Measurements from ENCODE around the gene WNT9A.

WNT9A gene

DNA sequence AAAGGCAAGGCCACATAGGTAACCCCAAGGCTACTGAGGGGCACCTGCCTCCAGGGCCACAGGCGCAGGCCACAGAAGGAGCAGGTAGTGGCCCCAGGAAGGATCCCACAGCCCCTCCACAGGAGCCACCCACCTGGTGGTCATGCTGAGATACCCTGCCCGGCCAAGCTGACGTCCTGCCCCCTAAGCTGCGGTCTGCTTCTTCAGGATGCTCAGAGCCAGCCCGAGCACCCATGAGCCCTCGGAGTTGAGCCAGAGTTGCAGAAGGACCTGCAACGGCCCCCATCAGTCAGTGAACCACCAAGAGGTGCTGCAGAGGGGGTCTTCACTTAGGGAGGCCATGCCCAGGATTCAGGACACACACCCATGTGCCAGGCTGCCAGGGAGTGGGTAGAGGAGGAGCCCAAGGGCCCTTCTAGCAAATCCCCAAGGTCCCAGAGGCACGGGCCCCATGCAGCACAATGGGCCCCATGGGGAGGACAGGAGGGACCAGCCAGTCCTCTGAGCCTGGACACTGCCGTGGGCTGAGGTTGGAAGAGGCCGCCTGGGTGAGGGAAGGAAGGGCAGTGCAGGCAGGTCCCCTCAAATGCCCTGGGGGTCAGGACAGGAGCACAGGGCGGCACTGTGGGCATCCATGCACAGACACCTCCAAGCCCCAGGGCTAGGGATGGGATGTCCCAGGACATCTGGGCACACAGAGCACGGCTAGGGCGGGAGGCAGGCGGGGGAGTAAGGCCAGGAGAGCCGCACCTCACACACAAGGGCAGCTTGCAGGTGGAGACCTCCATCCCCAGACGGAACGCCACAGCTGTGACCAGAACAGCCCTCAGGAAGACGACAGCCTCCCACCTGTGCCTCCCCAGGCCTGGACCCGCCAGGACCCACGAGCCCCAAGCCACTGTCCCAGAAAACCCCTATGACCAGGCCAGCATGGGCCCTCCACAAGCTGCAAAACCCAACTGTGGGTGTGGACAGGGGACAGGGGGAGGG, 20.5 kb downstream of the WNT9A start:
- Histone ChIP-seq H3K9ac (ENCODE audit: insufficient read length) (no peak overlapping the region), H3K9me3 (ENCODE audit: low read depth, low read length) (no peaks in the 10 kb centered on the region), H3K36me3 (ENCODE audit: insufficient read depth, low read length) (no peaks in the 10 kb centered on the region), H3K27ac (no peak overlapping the region), H3K4me3 (no peak overlapping the region)
- TF ChIP-seq FOXP2 (optimal IDR thresholded peaks at IDR 0.05; ENCODE audit: control extremely low read depth, extremely low read length, insufficient read depth) (no peak), EZH2 (IDR thresholded peaks at IDR 0.05) (no peak), POLR2AphosphoS5 (IDR thresholded peaks at IDR 0.05; ENCODE audit: borderline replicate concordance, low read depth, low read length) (no peak)
- no peak for DNase-seq (ENCODE audit: low read depth, low spot score)

DNA sequence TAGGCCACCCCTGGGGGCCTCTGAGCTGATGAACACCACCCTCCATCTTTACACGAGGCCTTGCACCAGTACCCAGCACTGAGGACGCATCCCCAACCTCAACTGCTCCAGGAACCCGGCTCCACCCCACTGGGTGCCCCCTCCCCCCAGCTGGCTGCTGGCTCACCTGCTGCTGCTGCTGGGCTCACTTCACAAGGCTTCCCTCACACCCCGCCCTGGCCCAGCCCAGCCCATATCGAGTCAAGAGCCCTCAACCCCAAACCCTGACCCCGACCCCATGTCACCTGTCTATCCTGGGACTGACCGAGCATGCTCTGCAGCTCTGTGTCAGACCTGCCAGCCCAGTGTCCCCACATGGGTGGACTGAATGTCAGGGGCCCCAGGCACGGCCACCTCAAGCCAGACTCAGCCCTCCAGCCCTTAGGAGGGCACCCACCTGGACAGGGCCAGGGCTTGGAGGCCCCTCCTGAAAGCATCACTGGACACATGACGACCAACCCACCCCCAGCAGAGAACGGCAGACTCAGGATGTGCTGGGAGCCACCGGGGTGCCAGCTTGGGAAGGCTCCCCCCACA, 21.4 kb downstream of the WNT9A start:
- DNase-seq (ENCODE audit: low read depth, low spot score), result no peak
- H3K4me3 ChIP-seq, result no peak overlapping the region
- no peak overlapping the region for H3K9ac ChIP-seq (ENCODE audit: insufficient read length)
- TF ChIP-seq FOXP2 (optimal IDR thresholded peaks at IDR 0.05; ENCODE audit: control extremely low read depth, extremely low read length, insufficient read depth), result no peak
- H3K36me3 ChIP-seq (ENCODE audit: insufficient read depth, low read length), result no peaks in the 10 kb centered on the region
- no peaks in the 10 kb centered on the region for H3K9me3 ChIP-seq (ENCODE audit: low read depth, low read length)
- no peak overlapping the region for H3K27ac ChIP-seq

DNA sequence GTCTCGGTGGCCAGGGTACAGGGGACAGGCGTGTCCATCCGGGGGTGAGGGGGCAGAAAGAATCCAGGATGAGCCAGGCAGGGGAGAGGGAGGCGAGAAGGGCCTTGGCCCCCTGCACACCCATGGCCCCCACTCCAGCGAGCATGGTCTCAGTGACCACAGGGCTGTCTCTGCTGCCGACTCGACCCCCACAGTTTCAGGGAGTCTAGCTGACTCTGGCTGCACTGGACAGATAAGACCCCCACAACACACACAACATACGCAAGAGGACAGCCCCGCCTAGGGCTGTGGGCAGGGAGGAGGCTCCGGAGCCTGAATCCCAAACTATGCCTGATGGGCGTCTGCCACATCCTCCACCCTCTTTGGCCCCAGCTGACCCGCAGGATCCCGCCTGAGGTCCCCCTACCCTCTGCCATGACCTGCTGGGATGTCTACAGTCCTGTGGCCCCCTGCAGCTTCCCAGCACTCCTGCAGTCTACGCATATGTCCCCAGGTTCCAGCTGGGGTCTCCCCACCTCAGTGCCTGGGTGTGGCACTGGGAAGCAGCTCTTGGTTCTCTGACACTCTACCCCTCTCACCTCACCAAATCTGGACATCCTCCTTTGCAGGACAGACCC, 22.0 kb downstream of the WNT9A start:
- no peaks in the 10 kb centered on the region for H3K36me3 ChIP-seq (ENCODE audit: insufficient read depth, low read length)
- no peak overlapping the region for H3K27ac ChIP-seq
- no peaks in the 10 kb centered on the region for H3K9me3 ChIP-seq (ENCODE audit: low read depth, low read length)
- H3K9ac ChIP-seq (ENCODE audit: insufficient read length), result no peak overlapping the region
- TF ChIP-seq POLR2AphosphoS5 (IDR thresholded peaks at IDR 0.05; ENCODE audit: borderline replicate concordance, low read depth, low read length) (no peak), FOXP2 (optimal IDR thresholded peaks at IDR 0.05; ENCODE audit: control extremely low read depth, extremely low read length, insufficient read depth) (no peak), EZH2 (IDR thresholded peaks at IDR 0.05) (no peak)
- no peak for DNase-seq (ENCODE audit: low read depth, low spot score)
- H3K4me3 ChIP-seq, result no peak overlapping the region

DNA sequence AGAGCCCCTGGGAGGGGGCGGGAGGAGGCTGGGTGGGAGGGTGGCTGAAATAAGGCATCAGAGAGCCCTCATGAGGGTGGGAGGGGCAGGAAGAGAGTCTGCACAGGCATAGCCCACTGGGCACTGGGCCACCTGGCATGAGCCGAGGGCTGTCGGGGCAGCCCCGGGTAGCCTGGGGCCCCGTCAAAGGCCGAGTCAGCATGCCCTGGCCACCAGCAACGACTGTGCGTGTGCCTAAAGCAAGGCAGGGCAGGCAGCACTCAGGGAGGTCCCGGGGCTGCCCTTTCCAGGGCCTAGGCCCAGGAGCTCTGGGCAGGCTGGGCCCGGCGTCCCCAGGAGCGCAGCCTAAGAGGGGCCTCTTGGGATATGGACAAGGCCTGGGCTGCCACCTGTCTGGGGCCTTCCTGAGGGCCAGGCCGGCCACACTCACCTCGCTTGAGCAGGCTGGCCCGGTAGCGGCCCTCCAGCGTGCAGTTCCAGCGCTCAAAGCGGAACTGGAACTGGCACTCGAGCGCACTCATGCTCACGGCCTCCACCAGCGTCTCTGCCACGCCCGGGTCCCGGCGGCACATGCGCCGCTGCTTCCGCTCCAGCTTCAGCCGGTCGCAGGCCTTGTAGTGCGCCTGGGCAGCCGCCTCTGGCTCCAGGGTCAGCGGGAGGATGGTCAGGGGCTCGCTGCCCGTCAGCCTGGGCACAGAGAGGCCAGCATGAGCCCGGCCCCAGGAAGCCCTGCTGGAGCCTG, 22.7 kb downstream of the WNT9A start:
- Histone ChIP-seq H3K9me3 (ENCODE audit: low read depth, low read length) (no peaks in the 10 kb centered on the region), H3K9ac (ENCODE audit: insufficient read length) (no peak overlapping the region), H3K4me3 (no peak overlapping the region), H3K36me3 (ENCODE audit: insufficient read depth, low read length) (no peaks in the 10 kb centered on the region), H3K27ac (no peak overlapping the region)
- TF ChIP-seq POLR2AphosphoS5 (IDR thresholded peaks at IDR 0.05; ENCODE audit: borderline replicate concordance, low read depth, low read length) (no peak), EZH2 (IDR thresholded peaks at IDR 0.05) (no peak), FOXP2 (optimal IDR thresholded peaks at IDR 0.05; ENCODE audit: control extremely low read depth, extremely low read length, insufficient read depth) (no peak)
- no peak for DNase-seq (ENCODE audit: low read depth, low spot score)

DNA sequence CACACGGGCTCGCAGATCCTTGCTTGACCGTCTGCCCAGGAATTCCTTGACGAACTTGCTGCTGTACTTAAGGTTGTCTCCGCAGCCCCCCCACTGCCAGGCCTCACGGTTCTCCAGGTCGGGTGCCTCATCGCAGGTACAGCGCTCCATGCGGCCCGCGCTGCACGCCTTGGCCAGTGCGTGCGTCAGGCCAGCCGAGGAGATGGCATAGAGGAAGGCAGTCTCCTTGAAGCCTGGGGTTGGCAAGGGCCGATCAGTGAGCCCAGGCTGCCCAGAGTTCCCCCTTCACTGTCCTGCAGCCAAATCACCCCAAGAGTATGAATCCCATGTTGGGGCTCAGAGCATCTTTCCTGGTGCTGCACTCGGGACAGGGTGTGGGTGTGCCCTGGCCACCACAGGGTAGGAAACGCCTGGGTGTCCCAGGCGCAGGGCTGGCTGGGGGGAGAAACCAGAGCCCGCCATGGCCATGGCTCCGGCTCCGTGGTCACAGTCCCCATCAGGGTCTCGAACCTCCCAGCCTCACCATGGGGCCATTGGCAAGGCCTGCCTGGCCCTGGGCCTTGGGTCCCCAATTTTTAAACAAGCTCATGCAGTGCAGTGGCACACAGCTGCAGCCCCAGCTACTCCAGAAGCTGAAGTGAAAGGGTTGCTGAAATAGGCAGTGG, 23.4 kb downstream of the WNT9A start:
- H3K36me3 ChIP-seq (ENCODE audit: insufficient read depth, low read length), result no peaks in the 10 kb centered on the region
- H3K27ac ChIP-seq, result no peak overlapping the region
- DNase-seq (ENCODE audit: low read depth, low spot score), result no peak
- no peak overlapping the region for H3K9ac ChIP-seq (ENCODE audit: insufficient read length)
- TF ChIP-seq POLR2AphosphoS5 (IDR thresholded peaks at IDR 0.05; ENCODE audit: borderline replicate concordance, low read depth, low read length), result no peak
- TF ChIP-seq FOXP2 (optimal IDR thresholded peaks at IDR 0.05; ENCODE audit: control extremely low read depth, extremely low read length, insufficient read depth), result no peak
- no peak for TF ChIP-seq EZH2 (IDR thresholded peaks at IDR 0.05)
- H3K4me3 ChIP-seq, result no peak overlapping the region
- no peaks in the 10 kb centered on the region for H3K9me3 ChIP-seq (ENCODE audit: low read depth, low read length)

DNA sequence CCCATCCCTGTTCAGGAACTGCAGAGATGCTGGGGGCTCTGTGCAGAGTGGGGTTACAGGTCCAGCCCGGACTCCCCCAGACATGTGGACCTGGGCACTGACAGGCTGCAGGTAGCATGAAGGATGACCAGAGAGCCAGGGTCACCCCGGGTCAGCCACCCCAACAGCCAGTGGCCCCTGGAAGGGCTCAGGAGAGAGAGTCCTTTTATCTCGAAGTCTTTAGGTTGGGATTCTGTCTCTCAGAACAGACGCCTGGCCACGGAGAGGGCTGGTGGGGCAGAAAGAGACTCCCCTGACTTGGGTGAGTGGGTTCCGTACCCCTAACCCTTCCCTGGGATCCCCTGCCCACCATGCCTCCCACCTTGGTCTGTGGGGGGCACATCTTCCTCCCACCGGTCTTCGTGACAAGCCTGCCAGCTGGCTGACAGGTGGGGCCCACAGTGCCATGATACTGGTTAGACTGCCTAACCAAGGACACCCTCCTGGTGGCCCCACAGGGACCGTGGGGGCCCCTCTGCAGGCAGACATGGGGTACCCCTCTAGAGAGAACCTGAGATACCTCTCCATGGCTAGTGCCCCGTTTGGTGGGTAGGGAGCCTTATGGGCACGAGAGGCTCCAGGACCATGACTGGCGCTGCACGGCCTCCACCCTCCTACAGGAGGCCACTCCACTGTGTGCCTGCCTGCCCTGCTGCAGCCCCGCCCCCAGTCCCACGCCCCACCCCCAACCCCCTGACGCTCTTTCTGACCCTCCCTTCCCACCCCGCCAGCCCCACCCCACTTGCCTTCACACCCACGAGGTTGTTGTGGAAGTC, 24.2 kb downstream of the WNT9A start:
- no peak for DNase-seq (ENCODE audit: low read depth, low spot score)
- no peak overlapping the region for H3K4me3 ChIP-seq
- no peak overlapping the region for H3K27ac ChIP-seq
- H3K9me3 ChIP-seq (ENCODE audit: low read depth, low read length), result no peaks in the 10 kb centered on the region
- H3K36me3 ChIP-seq (ENCODE audit: insufficient read depth, low read length), result no peaks in the 10 kb centered on the region
- no peak for TF ChIP-seq EZH2 (IDR thresholded peaks at IDR 0.05)
- no peak for TF ChIP-seq FOXP2 (optimal IDR thresholded peaks at IDR 0.05; ENCODE audit: control extremely low read depth, extremely low read length, insufficient read depth)
- H3K9ac ChIP-seq (ENCODE audit: insufficient read length), result no peak overlapping the region
